K562 (cell line): ENCODE data around the gene IL1RAPL2. TPM values are rescaled to one million over a fixed set of nuclear protein-coding genes. Genes with fewer than 3 reads are reported as not detected.

ENCODE experiments used
- ATAC-seq: fragments of 200-7000 bp; cut with Tn5 transposase; 3 replicates; pipeline ENCODE4 v1.9.1; 2020; ENCODE audit warnings: moderate library complexity
- BruUV-seq: library from RNA; stranded (reverse); fragments of 400-500 nt; replicated peaks from 2 replicates; lab custom pipeline; 2021; lab: Mats Ljungman, UMichigan
- CTCF ChIA-PET: fragments of 300-600 bp; formaldehyde crosslinking; extraction: SDS; loops from one replicate; lab custom pipeline; 2021; ENCODE audit warnings: low intra/inter-chr PET ratio; lab: Yijun Ruan, JAX
- POLR2A ChIA-PET: fragments of 300-600, 350-650 bp; sonication (Branson Sonifier 250); formaldehyde crosslinking; extraction: SDS; loops from one replicate; lab custom pipeline; 2021; ENCODE audit warnings: antibody characterized with exemption, inconsistent platforms; lab: Yijun Ruan, JAX
- DNase-seq, 4 experiments: peaks; one replicate each; pipeline versions ENCODE4 v3.0.0 to v3.0.0-alpha.2; 2011 to 2018; ENCODE audit warnings: low spot score in 3 of 4, mixed read lengths in 3 of 4; ENCODE audit errors: extremely low read depth in 1 of 4
- FAIRE-seq: peaks from 2 replicates; lab custom pipeline; 2011; peaks lifted over from hg19 to GRCh38; lab: Jason Lieb, UNC
- H2AFZ ChIP-seq: 2 replicates; pipeline ENCODE4 v1.6.0; 2011; ENCODE audit warnings: low read depth, low read length, control low read depth, inconsistent platforms
- H3K27ac ChIP-seq: fragments of 200-600 bp; 3 replicates; pipeline ENCODE4 v1.8.0; 2011; ENCODE audit warnings: low read depth, mild to moderate bottlenecking, control low read depth, inconsistent platforms, low read length, moderate library complexity, mixed read lengths; ENCODE audit errors: extremely low read depth
- H3K27me3 ChIP-seq, 2 experiments: fragments of 300-600 bp in 1 of 2; 2 replicates in 1 of 2; 3 replicates in 1 of 2; pipeline versions ENCODE4 v1.6.0 to v1.8.0; 2011; ENCODE audit warnings: inconsistent platforms in 2 of 2, low read length in 2 of 2, mild to moderate bottlenecking in 1 of 2, mixed read lengths in 1 of 2, moderate library complexity in 1 of 2; ENCODE audit not compliant: control insufficient read depth in 2 of 2, insufficient read depth in 2 of 2
- H3K36me3 ChIP-seq: fragments of 300-600 bp; 3 replicates; pipeline ENCODE4 v1.8.0; 2011; ENCODE audit warnings: mild to moderate bottlenecking, low read length, inconsistent platforms; ENCODE audit not compliant: control insufficient read depth, insufficient read depth
- H3K4me1 ChIP-seq, 2 experiments: fragments of 200-600 bp in 1 of 2; replicated peaks in 1 of 2; 2 replicates in 1 of 2; 3 replicates in 1 of 2; pipeline versions ENCODE4 v1.5.1 to v1.8.0; 2011; ENCODE audit warnings: inconsistent platforms in 2 of 2, low read length in 2 of 2, mild to moderate bottlenecking in 1 of 2, mixed read lengths in 1 of 2, moderate library complexity in 1 of 2; ENCODE audit not compliant: control insufficient read depth in 2 of 2, insufficient read depth in 2 of 2
- H3K4me2 ChIP-seq: 2 replicates; pipeline ENCODE4 v1.6.1; 2011; ENCODE audit warnings: low read length, control low read depth, inconsistent platforms, mixed read lengths; ENCODE audit not compliant: insufficient read depth
- H3K4me3 ChIP-seq: fragments of 200-600 bp; sonication (generic), shearing (Covaris generic); 2 replicates; pipeline ENCODE4 v1.5.1; 2016; ENCODE audit warnings: control low read depth, inconsistent platforms
- H3K79me2 ChIP-seq: fragments of 200-600 bp; 3 replicates; pipeline ENCODE4 v1.8.0; 2011; ENCODE audit warnings: low read length, inconsistent platforms; ENCODE audit not compliant: control insufficient read depth, insufficient read depth
- H3K9ac ChIP-seq, 2 experiments: 2 replicates each; pipeline versions ENCODE4 v1.6.0 to v1.6.1; 2011; ENCODE audit warnings: low read depth in 2 of 2, low read length in 2 of 2, control low read depth in 1 of 2, inconsistent platforms in 1 of 2, mild to moderate bottlenecking in 1 of 2, mixed read lengths in 1 of 2; ENCODE audit not compliant: insufficient read depth in 1 of 2
- H3K9me1 ChIP-seq: one replicate; pipeline ENCODE4 v1.6.0; 2011; ENCODE audit warnings: inconsistent platforms, mild to moderate bottlenecking, low read length, moderate library complexity; ENCODE audit not compliant: control insufficient read depth, insufficient read depth
- H3K9me3 ChIP-seq: replicated peaks from 2 replicates; pipeline ENCODE4 v1.5.1; 2011; ENCODE audit warnings: low read depth, low read length, inconsistent platforms; ENCODE audit not compliant: control insufficient read depth, insufficient read depth
- H4K20me1 ChIP-seq: replicated peaks from 2 replicates; pipeline ENCODE4 v1.6.1; 2011; ENCODE audit warnings: low read length, inconsistent platforms, mixed read lengths; ENCODE audit not compliant: control insufficient read depth, insufficient read depth
- BRF1 ChIP-seq: IDR thresholded peaks from 3 replicates; pipeline ENCODE4 v1.6.1; 2011; ENCODE audit warnings: borderline replicate concordance, mild to moderate bottlenecking; ENCODE audit not compliant: insufficient read length; ENCODE audit errors: extremely low read depth
- CREM ChIP-seq: IDR thresholded peaks from 2 replicates; pipeline ENCODE4 v1.6.1; 2014; ENCODE audit warnings: antibody characterized with exemption, low read depth
- DNMT1 ChIP-seq: fragments of 450-650 bp; IDR thresholded peaks from 2 replicates; pipeline ENCODE4 v1.6.1; 2016; ENCODE audit warnings: antibody characterized with exemption, mild to moderate bottlenecking
- ELK1 ChIP-seq: sonication (generic); formaldehyde crosslinking; IDR thresholded peaks from 2 replicates; pipeline ENCODE4 v1.8.1; 2022; ENCODE audit warnings: missing genetic modification reagents
- HNRNPL ChIP-seq: fragments of 200-400 bp; formaldehyde crosslinking; IDR thresholded peaks from 2 replicates; pipeline ENCODE4 v1.6.1; 2017; ENCODE audit warnings: low read depth, mild to moderate bottlenecking, low read length
- L3MBTL2 ChIP-seq: fragments of 450-650 bp; IDR thresholded peaks from 2 replicates; pipeline ENCODE4 v1.6.1; 2016; ENCODE audit warnings: mild to moderate bottlenecking, moderate library complexity
- MTA3 ChIP-seq: fragments of 450-650 bp; formaldehyde crosslinking; IDR thresholded peaks from 2 replicates; pipeline ENCODE4 v1.6.1; 2017; ENCODE audit warnings: mild to moderate bottlenecking, borderline replicate concordance
- NELFE ChIP-seq: IDR thresholded peaks from 2 replicates; pipeline ENCODE4 v1.6.1; 2011; ENCODE audit warnings: mild to moderate bottlenecking; ENCODE audit not compliant: insufficient read depth, insufficient read length
- PHB2 ChIP-seq: fragments of 450-650 bp; IDR thresholded peaks from 2 replicates; pipeline ENCODE4 v1.6.1; 2017; ENCODE audit warnings: low read depth
- PRMT5 ChIP-seq: sonication (generic); formaldehyde crosslinking; IDR thresholded peaks from 2 replicates; pipeline ENCODE4 v1.5.0; 2020; ENCODE audit warnings: missing genetic modification reagents
- RAD21 ChIP-seq, 2 experiments: fragments of 250-450 bp in 1 of 2; fragments of 450-650 bp in 1 of 2; sonication (Bioruptor Pico) in 1 of 2; formaldehyde crosslinking in 1 of 2; IDR thresholded peaks in 1 of 2; conservative IDR thresholded peaks in 1 of 2; 2 replicates each; pipeline versions ENCODE4 v1.4.0 to v1.8.0; 2020 to 2022; ENCODE audit warnings: mild to moderate bottlenecking in 2 of 2, moderate library complexity in 1 of 2
- RUNX1 ChIP-seq: sonication (generic); IDR thresholded peaks from 2 replicates; pipeline ENCODE4 v1.6.1; 2016; ENCODE audit warnings: antibody characterized with exemption, low read depth
- ZNF282 ChIP-seq: sonication (generic); formaldehyde crosslinking; IDR thresholded peaks from 2 replicates; pipeline ENCODE4 v1.8.1; 2023; ENCODE audit warnings: missing genetic modification reagents
- WGBS: fragments of 100-300 bp; shearing (Covaris generic); methylation state at CpG from one replicate; pipeline ENCODE4 v1.1.6; 2016; ENCODE audit warnings: low coverage, mixed read lengths; ENCODE audit not compliant: insufficient coverage; ENCODE audit errors: missing lambda C conversion rate; 5-methylcytosine and 5-hydroxymethylcytosine counted together
- in situ Hi-C: fragments of 300-500 bp; cut with MboI; formaldehyde crosslinking; loops from 4 replicates; pipeline ENCODE4 v1.15.0; 2018; ENCODE audit warnings: inconsistent platforms, mixed read lengths
- intact Hi-C: fragments of 100-400 bp; cut with micrococcal nuclease; formaldehyde crosslinking; loops from 2 replicates; pipeline ENCODE4 v1.14.2; 2022
- polyA plus RNA-seq, 8 experiments: library from polyadenylated mRNA; depleted of rRNA in 4 of 8; stranded (reverse) in 5 of 8; unstranded in 3 of 8; fragments of >200 nt; fragmentation: Nextera tagmentation in 2 of 8; fragmentation: Illumina TruSeq in 1 of 8; extraction: Ambion mirVana in 2 of 8; extraction: Trizol in 1 of 8; gene quantifications; 2 replicates each; pipeline versions ENCODE4 v1.2.1 to v1.2.3, GENCODE V29; 2011 to 2014; ENCODE audit warnings: inconsistent platforms in 1 of 8, missing spikeins in 1 of 8
- total RNA-seq, 7 experiments: library from RNA; depleted of rRNA in 6 of 7; stranded (reverse); fragments of >200 nt in 6 of 7; fragmentation: Illumina TruSeq in 2 of 7; extraction: Trizol in 2 of 7; gene quantifications; 2 replicates each; pipeline versions ENCODE4 v1.2.1 to v1.2.3, GENCODE V29; 2011 to 2021; ENCODE audit warnings: low replicate concordance in 1 of 7
- TF ChIP-seq, protein P1 (sequence below): fragments of 250-450 bp; sonication (Bioruptor Pico); IDR thresholded peaks from 2 replicates; pipeline ENCODE4 v1.4.0; 2020

The IL1RAPL2 gene
- total and polyA plus RNA-seq, 9 of the 15 experiments (the other 6 are each of a cell fraction or from before 2014, with no cell fraction given), result not detected

- Histone ChIP-seq H3K79me2 (no peaks in the 10 kb centered on the region), H3K27me3 (no peaks in the 10 kb centered on the region), H3K36me3 (no peaks in the 10 kb centered on the region), H4K20me1 (no peaks in the 10 kb centered on the region), H3K4me3 (no peak overlapping the region), H3K9ac (no peak overlapping the region), H3K4me2 (no peak overlapping the region), H2AFZ (no peak overlapping the region), H3K27ac (no peak overlapping the region), H3K9me1 (no peaks in the 10 kb centered on the region), H3K4me1 (no peaks in the 10 kb centered on the region), H3K9me3 (no peaks in the 10 kb centered on the region)
- CTCF ChIA-PET, result no interaction called here
- in situ Hi-C loops, result no loop called here
- TF ChIP-seq HNRNPL (no peak), PRMT5 (CRISPR knock-in tag) (no peak), RAD21 (CRISPR knock-in tag; conservative IDR thresholded peaks at IDR 0.05 in 1 of 2, IDR thresholded peaks at IDR 0.05 in 1 of 2) (no peak), CREM (no peak), PHB2 (no peak), DNMT1 (no peak), BRF1 (no peak), L3MBTL2 (no peak), NELFE (no peak), RUNX1 (no peak), MTA3 (no peak), ELK1 (CRISPR knock-in tag) (no peak), ZNF282 (CRISPR knock-in tag) (no peak)
- TF ChIP-seq, protein P1, sequence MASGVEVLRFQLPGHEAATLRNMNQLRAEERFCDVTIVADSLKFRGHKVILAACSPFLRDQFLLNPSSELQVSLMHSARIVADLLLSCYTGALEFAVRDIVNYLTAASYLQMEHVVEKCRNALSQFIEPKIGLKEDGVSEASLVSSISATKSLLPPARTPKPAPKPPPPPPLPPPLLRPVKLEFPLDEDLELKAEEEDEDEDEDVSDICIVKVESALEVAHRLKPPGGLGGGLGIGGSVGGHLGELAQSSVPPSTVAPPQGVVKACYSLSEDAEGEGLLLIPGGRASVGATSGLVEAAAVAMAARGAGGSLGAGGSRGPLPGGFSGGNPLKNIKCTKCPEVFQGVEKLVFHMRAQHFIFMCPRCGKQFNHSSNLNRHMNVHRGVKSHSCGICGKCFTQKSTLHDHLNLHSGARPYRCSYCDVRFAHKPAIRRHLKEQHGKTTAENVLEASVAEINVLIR (CRISPR knock-in tag), result no peak
- WGBS, result 0% methylated on average over 1 of the region's 1 CpG
- POLR2A ChIA-PET, result no interaction called here
- FAIRE-seq (no peak), DNase-seq (no peak), ATAC-seq (no peak)
- BruUV-seq, result no TSS peak
- intact Hi-C loops, result no loop called here
Measured at GRCh38 chrX:105477351-105477750, 911.4 kb downstream of the IL1RAPL2 start.
